NB4 (cell line): Measurements from ENCODE around the gene C4orf33.

ENCODE experiments used
- POLR2A ChIP-seq: IDR thresholded peaks from 2 replicates; pipeline ENCODE4 v1.6.1; 2011; ENCODE audit warnings: mild to moderate bottlenecking; ENCODE audit not compliant: insufficient read length; ENCODE audit errors: extremely low read depth
- TF ChIP-seq, protein P1 (sequence below): IDR thresholded peaks from 2 replicates; pipeline ENCODE4 v1.6.1; 2011; ENCODE audit warnings: low read depth, low read length
- TF ChIP-seq, protein P2 (sequence below): IDR thresholded peaks from one replicate; pipeline ENCODE4 v1.5.1; 2012; ENCODE audit warnings: low read depth, low read length

DNA sequence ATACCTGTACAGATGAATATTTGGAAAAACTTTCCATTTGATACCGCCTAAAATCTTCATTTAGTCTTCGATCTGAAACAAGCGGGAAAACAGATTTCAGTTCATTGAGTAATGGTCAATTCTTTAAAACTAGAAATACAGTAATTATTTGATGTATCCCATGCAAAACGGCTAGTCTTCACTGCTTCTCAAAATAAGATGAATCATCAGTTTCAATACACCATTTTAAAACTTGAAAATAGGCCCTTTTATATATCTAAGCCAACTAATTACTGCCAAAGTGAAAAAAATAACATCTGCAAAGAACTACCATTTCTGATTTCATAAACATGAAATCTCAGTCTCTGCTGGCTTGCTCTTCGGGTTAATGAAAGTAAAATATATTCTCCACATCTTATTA, 13.7 kb upstream of the C4orf33 start:
- TF ChIP-seq, protein P1, sequence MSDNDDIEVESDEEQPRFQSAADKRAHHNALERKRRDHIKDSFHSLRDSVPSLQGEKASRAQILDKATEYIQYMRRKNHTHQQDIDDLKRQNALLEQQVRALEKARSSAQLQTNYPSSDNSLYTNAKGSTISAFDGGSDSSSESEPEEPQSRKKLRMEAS: no peak
- TF ChIP-seq, protein P2, sequence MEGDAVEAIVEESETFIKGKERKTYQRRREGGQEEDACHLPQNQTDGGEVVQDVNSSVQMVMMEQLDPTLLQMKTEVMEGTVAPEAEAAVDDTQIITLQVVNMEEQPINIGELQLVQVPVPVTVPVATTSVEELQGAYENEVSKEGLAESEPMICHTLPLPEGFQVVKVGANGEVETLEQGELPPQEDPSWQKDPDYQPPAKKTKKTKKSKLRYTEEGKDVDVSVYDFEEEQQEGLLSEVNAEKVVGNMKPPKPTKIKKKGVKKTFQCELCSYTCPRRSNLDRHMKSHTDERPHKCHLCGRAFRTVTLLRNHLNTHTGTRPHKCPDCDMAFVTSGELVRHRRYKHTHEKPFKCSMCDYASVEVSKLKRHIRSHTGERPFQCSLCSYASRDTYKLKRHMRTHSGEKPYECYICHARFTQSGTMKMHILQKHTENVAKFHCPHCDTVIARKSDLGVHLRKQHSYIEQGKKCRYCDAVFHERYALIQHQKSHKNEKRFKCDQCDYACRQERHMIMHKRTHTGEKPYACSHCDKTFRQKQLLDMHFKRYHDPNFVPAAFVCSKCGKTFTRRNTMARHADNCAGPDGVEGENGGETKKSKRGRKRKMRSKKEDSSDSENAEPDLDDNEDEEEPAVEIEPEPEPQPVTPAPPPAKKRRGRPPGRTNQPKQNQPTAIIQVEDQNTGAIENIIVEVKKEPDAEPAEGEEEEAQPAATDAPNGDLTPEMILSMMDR: no peak
- no peak for TF ChIP-seq POLR2A
